ENCODE results near the gene ASB5. TPM values are rescaled to one million over a fixed set of nuclear protein-coding genes. Genes with fewer than 3 reads are reported as not detected.

ASB5 gene
- total RNA-seq, 2 experiments from 2014 or later = not detected

DNA sequence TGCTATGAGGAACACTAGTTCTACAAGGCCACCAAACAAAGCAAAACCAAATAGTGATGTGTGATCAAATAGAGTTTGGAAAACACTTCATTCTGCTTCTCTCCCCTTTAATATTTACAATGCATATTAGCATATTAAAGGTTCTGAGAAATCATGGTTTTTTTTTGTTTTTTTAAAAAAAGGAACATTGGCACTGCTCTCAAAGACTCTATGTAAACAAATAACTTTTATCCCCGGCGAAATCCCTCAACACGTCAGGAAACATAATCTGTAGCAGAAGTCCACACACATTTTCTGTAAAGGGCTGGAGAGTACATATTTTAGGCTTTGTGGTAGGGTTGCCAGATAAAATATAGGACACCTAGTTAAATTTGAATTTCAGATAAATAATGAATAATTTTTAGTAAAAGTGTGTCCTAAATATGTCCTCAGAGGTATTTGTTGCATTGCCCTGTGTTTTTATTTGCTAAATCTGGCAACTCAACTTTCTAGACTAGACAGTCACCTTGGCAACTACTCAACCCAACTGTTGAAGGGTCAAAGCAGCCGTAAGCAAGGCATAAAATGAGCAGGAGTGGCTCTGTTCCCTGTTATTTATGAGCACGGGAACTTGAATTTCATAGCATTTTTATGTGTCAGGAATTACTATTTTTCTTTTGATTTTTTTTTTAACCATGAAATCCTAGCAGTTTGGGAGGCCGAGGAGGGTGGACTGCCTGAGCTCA is 82.2 kb downstream of the ASB5 start:
- ChIA-PET POLR2A (no interaction called here), CTCF (no interaction called here)

DNA sequence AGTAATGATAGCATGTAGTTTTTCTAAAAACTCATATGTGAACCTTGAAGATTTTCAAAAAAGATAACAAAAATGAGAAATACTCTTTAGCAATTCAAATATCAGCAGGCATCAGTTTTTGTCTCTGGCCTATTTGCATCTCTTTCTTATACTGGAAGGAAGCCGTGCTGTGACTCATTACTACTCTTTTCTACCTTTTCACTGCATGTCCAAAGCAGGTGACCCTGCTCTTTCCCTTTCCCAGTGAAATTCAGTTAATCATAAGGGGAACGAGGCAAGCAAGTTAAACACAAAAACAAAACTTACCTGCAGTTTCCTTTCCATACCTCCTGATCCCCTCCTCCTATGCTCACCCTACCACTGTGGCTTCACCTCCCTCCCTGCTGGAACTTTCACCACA is 83.0 kb downstream of the ASB5 start:
- ChIA-PET POLR2A (no interaction called here), CTCF (no interaction called here)

DNA sequence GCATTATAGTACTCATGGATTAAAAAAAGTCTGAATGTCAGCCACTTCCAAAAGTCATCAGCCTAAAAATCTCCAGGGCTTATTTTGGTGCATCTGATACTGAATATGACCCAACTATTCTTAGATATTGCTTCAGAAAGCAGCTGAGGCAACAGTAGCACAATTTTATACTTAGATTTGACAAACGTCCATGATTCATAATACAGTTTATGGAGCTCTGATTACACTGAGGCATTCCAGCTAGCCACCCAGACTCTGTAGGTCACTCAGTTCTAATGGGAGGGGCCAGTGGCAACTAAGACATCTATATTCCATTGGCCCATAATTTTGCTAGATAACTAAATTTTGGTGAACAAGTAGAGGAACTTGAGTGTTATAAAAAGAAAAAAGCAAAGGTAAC is 84.0 kb downstream of the ASB5 start:
- ChIA-PET POLR2A (no interaction called here), CTCF (no interaction called here)

Other genes with a start within 250 kb of the ASB5 start
- 1 to 10 TPM; 1.4 to 1.8 TPM for gene WDR17, start 203.4 kb downstream of the ASB5 start, total RNA-seq
- gene SPATA4, start 73.6 kb downstream of the ASB5 start, total RNA-seq = not detected
- gene SPCS3, start 50.7 kb upstream of the ASB5 start, total RNA-seq = 100 to 1,000 TPM; 176 to 186 TPM

Data from activated CD8-positive, alpha-beta memory T cell treated with anti-CD3 and anti-CD28 coated beads for 36 hours (primary cell).